RPMI8226 (cell line): Measurements from ENCODE around the gene COL6A3.
"Not testable (repeated sequence)": the region's sequence is repeated elsewhere in the genome, so short reads cannot be mapped to it uniquely, and the experiment has no call there.

Experiments used
- DNase-seq: peaks from one replicate; pipeline ENCODE4 v3.0.0-alpha.2; 2015

COL6A3 gene

DNA sequence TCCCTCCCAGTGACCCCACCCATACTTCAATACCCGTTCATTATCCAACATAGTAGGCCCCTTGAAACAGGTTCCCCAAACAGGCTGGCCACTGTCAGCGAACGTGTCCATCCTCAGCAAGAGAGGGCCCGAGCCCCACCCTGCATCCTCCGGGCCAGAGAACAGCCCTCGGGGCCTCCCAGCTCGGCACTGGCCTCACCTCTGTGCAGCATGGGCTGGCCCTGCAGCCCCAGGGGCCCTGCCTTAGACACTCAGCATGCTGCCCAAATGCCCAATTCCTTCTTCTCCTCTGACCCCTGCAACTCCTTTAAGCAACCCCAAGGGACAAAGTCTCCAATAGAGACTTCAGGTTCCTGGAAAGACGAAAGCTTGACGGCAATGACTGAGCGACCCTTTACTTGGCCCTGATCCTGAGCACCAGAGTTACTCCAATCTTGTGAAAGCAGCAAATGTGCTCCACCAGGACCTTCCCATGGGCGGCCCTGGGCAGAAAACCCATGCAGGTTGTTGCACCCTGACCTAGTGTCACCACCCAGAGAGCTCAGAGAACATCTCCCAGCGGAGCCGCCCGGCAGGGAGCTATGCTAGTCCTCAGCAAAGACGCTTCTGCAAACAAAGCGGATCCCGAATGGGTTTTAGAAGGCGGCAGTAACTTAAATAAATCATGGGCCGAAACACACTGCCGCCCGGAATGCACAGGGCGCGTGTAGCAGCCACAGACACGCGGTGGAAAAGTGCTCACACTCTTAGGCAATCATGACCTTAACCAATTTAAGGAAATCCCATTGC is 782 bp downstream of the COL6A3 start:
- no peak for DNase-seq

DNA sequence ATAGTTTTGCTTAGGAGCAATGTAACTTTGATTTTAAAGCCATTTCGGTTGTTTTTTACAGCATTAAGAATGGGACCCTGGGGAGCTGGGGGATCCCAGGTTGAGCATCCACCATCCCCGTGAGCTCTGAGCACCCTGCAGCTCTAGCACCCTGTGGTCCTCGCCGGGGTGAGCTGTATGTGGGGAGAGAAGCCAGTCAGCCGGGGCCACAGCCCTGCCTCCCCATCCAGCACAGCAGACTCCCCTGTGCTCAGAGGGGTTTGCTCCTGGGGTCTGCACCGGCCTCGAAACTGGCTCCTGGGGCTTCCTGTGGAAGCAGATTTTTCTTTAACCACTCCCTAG is 1.3 kb downstream of the COL6A3 start:
- no peak for DNase-seq

DNA sequence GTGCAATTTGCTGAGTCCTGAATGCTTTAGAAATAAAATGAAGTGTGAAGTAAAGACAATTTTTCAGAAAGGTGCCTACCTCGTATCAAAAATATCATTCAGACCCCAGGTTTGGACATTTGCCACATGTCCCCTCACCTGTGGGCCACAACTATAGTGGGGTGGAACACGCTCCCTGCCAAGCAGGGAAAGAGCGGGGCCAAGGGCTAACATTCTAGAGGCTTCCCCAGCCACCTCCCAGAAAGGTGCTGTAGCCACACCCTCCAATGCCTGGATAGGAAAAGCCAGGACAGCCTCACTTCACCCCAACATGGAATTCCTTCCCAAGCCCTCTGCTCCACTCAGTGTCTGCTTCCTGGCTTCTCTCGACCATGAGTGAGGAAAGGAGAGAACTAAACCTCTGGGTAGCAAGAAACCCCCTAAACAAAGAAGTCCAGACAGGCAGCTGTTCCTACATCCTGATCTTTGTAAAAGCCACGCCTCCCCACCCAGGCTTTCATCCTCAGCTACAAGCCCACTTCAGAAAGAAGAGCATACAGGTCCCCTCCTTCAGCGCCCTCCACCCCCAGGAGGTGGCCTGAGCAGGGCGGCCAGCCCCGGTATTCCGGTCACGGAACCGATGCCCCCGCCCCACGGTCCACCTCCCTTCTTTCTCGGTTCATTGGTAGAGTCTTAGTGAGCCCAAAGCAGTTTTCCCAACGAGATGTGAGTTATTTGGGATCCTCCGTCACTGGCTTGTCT is 2.1 kb downstream of the COL6A3 start:
- no peak for DNase-seq

DNA sequence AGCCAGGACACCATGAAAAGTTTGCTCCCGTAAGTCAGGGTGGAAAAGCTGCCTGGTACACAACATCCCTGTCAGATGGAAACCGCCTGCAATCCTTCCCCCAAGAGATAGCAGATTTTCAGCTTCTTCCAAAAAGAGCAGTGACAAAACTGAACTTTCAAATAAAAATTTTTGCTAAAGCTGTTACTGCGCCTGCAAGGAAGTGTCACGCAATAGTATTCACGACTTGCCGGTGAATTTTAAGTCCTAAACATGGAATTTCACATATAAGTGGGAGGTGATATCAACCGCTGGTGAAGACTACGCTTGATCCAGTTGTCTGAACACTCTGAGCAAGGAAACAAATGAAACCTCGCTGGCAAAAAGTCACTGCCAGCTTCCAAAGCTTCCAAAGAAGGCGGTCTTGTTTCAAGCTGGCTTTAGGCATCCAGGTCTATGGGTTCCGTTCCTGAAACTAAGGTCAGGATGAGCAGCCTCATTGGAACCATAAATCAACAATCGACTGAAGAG is 2.8 kb downstream of the COL6A3 start:
- DNase-seq = no peak

DNA sequence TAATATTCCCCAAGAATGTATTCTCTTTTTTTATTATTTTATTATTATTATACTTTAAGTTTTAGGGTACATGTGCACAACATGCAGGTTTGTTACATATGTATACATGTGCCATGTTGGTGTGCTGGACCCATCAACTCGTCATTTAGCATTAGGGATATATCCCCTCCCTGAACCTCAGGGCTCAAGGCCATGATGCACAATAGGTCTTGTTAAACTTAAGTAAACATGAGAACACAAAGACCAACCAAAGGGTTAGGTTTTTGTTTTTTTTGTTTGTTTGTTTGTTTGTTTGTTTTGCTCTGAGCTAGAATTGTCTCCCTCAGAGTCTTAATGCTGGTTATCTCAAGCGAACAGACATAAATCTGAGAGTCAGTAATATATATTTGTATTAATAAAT is 4.7 kb downstream of the COL6A3 start:
- DNase-seq = not testable (repeated sequence)

DNA sequence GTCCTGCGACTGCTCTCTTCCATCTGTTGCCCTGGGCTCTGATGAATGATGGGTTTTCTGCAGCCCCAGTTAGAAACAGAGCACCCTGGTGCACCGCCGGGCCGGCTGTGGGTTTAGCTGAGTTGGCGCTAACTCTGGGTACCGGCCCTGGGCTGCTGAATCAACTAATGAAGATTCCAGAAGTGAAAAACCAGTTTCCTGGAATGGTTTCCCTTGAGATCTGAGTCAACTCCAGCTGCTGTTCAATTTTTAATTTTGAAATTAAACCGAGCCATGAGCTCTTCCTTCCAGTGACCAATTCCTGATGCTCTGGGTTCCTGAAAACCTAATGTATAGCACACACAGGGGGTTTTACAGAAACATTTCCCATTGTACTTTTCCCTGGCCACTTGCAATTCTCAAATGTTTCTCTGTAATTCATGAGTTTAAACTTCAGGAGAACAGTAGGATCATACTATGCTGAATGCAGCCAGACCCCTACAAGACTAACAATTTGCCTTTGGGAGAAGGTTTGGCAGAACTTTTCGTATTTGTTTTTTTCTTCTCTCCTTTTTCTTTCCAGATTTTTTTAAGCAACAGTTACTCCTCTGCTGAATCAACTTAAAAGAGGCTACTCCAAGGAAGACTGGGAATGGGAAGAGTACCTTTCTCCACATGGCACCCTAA is 5.5 kb downstream of the COL6A3 start:
- DNase-seq = no peak

DNA sequence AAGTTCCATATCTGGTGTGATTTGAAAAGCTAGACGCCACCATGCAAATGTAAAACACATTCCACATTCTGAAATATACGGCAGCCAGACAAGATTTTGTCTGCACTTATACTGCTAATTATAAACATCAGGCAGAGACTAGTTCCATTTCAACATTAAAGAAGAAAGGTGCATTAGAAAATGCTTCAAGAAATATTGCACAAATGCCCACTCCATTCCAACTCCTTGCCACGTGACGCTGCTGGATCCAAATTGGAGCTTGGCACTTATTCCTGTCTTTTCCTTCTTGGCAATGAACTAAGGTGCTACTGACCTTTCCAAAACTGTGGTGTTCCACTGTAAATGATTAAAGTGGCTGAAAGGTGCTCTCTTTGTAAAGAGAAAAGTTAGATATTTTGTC is 6.3 kb downstream of the COL6A3 start:
- no peak for DNase-seq

DNA sequence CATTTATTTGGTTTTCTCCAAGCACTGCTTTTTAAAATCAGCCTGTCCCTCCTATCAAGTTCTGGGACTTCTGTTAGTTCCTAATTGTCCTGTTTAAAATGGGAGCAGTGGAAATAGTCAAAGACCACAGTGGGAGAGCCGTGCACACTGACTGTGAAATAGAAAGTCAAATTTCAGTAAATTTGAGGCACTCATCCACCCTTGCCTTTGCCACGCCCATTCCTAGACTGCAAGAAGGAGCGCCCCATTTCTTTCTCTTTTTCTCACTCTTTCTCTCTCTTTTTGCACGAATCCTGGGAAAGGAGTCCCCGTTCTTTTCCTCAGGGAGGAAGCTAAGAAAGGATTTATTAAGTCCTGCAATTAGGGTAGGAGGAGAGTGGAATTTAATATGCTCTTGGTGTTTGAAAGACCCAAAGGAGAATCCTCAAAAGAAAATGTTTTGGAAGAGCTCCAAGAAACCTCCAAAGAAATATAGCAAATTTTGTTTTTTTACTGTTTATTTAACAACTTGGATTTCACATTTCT is 7.5 kb downstream of the COL6A3 start:
- no peak for DNase-seq

DNA sequence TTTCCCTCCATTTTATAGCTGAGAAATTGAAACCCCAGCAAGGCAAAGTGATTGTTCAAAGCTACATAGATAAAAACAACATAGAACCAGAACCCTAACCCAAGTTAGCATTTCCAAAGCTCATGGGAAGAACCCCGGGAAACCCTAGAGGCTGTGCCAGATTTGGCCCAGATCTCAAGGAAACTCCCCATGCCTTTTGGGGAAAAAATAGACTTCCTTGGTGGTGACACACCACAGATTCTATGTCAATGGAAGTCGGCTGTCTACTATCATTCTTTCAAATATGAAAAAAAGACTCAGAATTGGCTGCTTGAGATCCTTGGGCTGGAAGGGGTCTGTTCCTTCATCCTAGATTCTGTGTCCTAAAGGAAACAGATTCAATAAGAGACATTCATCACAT is 8.4 kb downstream of the COL6A3 start:
- DNase-seq = no peak

DNA sequence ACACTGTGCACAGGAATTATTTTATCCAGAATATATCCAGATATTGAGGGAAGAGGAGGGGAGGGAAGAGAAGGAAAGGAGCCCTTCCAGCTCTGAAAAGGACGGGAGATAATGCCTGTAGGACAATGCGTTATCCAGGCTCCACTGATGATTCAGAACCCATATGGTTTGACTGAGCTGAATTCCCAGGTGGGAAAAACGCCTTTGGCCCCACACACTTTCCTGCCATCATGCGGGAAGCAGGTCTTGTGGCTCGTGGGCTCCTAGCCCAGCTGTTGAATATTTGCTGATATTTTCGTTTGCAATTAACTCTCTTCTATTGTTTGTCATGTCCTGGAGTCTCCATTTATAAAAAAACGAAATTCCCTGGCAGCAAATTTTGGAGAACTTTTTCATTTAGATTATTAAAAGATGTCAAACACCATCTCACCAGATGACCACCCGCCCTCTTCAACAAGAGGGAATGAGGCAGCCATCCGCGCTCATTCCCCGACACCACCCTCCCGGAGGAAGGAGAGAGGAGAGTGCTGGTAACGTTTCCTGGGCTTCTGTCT is 8.9 kb downstream of the COL6A3 start:
- DNase-seq = no peak

DNA sequence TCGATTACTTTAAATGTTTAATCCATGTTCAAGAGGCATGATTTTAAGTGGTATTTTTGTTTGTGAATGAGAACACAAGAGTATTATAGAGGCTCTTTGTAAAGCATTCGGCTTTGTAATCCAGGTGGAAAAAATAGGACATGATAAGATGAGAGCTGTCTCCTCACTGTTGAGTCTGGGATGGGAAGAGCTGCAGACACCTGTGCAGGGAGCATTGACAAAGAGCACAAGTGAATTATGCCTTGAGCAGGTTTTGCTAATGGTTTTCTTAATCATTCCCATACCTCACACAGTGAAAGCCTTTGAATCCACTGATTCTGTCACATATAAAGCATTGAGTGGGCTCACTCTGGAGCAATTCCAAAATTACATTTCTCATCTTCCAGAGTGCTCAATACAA is 9.6 kb downstream of the COL6A3 start:
- no peak for DNase-seq

DNA sequence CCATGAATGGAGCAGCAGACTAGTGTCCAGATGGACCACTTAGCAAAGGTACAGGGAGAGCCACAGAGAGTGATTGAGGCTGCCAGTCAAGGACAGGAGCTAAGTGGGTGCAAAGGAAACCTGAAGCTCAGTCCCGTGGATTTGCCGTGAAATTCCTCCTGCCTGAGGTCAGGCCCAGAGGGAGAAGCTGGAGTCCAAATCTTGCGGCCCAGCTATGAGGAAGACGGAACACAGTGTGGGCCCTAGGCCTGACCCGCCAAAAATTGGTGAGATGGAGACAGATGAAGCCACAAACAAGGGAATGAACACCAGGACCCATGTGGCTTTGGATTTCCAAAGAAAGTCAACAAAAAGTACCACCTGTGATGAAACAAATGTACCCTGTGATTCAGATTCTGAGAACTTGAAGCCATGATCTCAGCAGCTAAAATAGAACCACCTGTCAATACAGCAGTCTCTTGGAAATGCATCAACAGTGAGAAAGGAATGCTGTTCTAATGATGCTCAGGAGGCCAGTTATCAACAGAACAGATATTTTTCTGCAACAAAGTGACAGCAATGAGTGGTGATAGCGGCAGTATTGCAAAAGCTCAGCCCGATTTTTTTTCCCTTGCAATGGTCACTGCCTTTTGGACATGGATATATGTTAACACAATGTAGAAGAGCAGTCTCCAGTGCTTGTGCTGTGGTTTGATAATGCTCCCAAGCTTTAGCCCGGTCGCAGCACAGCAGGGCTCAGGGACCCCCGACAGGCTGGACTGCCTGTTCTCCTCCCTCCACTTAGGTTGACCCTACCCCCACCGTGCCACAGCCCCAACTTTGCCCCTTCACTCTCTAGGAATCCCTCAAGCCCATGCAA is 10.7 kb downstream of the COL6A3 start:
- DNase-seq = no peak

DNA sequence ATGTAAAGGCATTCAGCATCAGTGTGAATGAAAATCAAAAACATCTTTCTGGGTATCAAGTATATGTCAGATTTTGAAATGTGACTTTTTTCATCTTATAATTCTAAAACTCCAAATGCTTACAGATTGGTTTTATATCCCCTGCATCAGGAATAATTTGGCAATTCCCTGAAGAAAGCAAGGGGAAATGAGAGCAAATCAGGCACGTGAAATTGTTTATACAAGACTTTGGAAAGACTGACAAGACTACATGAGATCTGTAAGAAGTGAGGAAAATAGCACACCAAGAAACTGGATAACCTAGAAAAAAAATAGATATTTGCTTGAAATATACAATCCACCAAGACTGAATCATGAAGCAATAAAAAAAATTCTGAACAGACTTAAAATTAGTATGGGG is 13.8 kb downstream of the COL6A3 start:
- DNase-seq = no peak

DNA sequence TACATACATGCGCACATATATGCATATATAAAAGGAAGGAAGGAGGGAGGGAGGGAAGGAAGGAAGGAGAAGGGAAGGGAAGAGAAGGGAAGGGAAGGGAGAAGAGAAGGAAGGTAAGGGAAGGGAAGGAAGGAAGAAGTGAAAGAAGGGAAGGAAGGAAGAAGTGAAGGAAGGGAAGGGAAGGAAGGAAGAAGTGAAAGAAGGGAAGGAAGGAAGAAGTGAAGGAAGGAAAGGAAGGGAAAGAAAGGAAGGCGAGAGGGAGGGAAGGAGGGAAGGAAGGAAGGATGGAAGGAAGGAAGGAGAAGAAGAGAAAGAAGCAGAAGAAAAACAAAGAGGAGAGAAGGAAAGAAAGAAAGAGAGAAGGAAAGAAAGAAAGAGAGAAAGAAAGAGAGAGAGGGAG is 16.9 kb downstream of the COL6A3 start:
- DNase-seq = no peak

DNA sequence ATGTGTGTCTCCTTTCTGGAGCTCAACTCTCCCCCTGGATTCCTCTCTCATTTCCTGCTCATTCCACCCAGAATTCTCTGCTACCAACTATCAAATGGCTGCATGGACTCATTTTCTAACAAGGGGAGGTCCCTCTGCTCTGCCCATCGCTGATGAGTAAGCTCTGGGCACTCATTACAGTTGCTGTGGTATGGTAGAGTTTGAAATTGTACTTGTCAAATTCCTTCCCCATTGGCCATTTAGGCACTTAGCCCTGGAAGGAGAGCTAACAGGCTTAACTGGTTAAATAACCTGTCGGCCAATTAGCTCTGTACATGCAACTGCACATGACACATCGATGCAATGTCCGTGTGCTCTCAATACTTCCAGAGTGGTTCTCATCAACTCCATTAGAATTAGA is 20.4 kb downstream of the COL6A3 start:
- DNase-seq = no peak

DNA sequence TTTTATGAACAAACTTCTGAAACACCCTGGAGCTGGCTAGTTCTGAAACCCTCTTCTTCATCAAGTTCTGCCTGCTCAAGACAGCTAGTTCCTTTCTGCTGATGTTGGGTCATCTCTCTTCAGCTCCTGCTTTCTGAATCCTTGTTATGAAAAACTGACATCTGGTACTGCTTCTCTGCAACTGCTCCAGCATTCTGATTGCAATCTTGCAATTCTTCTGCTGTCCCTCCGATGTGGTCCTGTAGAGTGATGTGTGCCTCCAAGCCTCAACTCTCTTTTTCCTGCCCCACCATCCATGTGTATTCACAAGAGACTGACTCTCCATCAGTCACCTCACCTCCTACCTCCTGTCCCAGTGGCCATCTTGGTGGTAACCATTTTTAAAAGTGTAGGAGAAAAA is 21.8 kb downstream of the COL6A3 start:
- DNase-seq = no peak

DNA sequence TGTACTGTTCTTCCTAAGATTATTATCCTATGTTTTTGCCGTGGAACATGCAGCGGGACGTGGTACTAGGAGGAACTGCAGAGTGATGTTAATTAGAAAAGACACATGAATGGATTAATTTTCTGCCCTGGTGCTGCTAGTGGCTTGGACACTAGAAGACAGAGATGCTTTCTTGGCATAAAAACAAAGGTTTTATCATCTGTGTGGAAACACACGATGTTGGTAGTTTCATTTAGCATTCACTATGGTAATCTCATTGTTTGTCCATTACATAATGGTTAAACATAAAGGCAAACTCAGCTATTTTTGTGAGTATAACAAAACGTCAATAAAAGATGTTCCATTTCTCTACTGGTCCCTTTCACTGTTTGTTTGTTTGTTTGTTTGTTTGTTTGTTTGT is 22.8 kb downstream of the COL6A3 start:
- DNase-seq = no peak

DNA sequence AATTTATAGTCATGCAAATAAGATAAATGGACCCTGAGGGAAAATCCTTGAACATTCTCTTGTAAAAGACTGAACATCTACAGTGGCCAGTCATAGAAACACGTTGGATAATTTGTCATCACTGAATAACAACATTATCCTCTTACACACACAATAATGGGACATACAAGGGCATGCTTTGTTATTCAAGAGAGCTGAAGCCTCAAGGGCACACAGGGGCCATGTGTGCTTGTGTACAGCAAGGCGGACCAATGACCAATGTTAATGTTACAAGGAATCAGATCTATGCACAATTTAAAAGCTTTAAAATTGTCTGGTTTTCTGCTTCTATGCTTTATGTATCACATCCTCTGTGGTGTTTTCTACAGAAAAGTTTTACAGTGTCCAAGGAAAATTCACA is 23.7 kb downstream of the COL6A3 start:
- DNase-seq = no peak

DNA sequence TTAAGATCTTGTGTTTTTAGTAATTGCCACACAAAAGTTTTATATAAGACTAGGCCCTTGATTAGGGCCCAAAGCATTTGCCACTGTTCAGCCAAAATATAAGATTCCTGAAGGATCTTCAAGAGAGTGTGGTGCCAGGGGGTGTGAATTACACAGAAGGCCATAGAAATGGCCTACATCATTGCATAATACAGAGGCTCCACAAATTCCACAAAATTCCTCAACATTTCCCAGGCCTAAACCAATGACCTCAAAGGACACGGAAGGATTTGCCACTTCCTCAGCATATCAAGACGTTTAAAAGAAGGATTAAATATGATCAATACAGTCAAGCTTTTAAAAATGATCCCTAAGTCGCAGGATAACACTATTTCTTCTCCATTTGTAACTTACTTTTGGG is 24.1 kb downstream of the COL6A3 start:
- no peak for DNase-seq

DNA sequence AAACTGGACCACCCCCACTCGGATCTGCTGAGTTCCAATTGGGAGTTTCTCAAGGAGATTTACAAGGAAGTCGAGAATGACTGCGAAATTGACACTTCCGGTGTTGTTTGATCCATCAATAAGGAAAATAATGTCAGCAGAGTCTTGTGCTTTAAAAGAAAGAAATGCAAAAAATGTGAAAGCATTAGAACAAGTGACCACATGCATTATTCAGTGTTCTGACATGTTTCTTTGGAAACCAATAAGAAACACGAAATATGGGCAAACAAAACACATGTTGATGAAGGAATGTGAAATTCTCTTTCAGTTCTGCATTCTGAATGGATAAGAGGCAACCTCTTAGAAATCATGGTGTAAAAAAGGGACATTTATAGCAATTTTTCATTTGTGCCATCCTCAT is 25.9 kb downstream of the COL6A3 start:
- no peak for DNase-seq

DNA sequence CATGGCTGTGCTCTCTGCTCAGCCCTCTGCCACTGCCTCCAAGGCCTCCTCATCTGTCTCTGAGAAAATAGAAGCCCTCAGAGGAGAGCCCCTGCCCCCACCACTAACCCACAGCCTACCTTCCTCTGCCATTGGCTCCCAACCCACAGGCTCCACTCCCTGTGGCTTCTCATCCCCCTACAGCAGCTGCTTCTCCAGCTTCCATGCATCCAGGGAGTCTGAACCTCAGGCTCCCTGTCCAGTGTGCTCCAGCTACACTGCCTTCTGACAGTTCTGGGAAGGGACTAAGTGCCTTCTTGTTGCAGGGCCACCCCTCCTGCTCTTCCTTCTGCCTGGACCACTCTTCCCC is 29.3 kb downstream of the COL6A3 start:
- DNase-seq = no peak

DNA sequence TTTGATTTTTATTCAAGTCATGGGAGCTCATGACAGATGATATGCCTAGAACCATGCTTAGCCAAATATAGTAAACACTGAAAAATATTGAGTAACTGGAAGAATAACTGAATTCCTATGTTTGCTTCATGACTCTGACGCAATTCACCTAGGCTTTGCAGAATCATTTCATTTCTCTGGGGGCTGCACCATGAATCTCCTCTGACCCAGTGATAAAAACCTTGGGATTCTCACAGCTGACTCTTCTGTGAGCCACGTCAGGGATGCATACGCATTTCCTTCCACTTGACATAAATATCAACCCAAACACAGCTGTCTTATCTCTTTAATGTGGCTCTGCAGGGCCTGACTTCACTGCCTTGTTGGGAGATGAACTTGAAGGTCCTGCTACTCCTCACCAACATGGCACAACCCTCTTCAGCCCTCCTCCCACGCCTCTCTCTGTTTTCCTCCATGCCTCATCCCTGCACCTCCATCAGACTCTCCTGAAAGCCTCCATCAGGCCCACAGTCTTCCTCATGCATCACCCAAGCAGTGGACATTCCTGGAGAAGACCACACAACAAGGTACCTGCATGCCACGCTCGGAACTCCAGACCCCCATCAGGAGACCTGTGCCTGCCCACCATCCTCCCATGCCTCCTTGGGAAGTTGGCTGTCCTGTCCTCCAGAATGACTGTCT is 29.8 kb downstream of the COL6A3 start:
- no peak for DNase-seq
